Spleen (tissue), 13 donors: ENCODE results near the gene SLC38A6. TPM values are rescaled to one million over a fixed set of nuclear protein-coding genes. Genes with fewer than 3 reads are reported as not detected.
A peak's percentile ranks its signal among the peaks of the same experiment; 100 is the strongest.

ENCODE experiments used
- DNase-seq: peaks from one replicate; pipeline ENCODE4 v3.0.0-alpha.2; 2020
- H3K27ac ChIP-seq, 8 donors: fragments of 200-600 bp; sonication (generic) in 7 of 8; 1 replicate in 4 of 8; 2 replicates in 4 of 8; pipeline versions ENCODE4 v1.5.0 to v1.8.0; 2016 to 2021; ENCODE audit warnings: inconsistent platforms in 4 of 8, mild to moderate bottlenecking in 4 of 8, moderate library complexity in 1 of 8
- H3K27me3 ChIP-seq, 7 donors: fragments of 200-600 bp; sonication (generic) in 6 of 7; replicated peaks in 1 of 7; 1 replicate in 4 of 7; 2 replicates in 3 of 7; pipeline versions ENCODE4 v1.5.0 to v1.8.0; 2016 to 2021; ENCODE audit warnings: inconsistent platforms in 3 of 7, mild to moderate bottlenecking in 1 of 7
- H3K36me3 ChIP-seq, 6 donors: fragments of 200-600 bp; sonication (generic) in 5 of 6; 1 replicate in 4 of 6; 2 replicates in 2 of 6; pipeline versions ENCODE4 v1.5.0 to v1.8.0; 2016 to 2021; ENCODE audit warnings: inconsistent platforms in 2 of 6
- H3K4me1 ChIP-seq, 6 donors: fragments of 200-600 bp; sonication (generic) in 5 of 6; 1 replicate in 3 of 6; 2 replicates in 3 of 6; pipeline versions ENCODE4 v1.5.0 to v1.8.0; 2016 to 2021; ENCODE audit warnings: inconsistent platforms in 3 of 6
- H3K4me3 ChIP-seq, 8 donors: fragments of 200-600 bp; sonication (generic) in 7 of 8; 1 replicate in 4 of 8; 2 replicates in 4 of 8; pipeline versions ENCODE4 v1.5.0 to v1.8.0; 2016 to 2021; ENCODE audit warnings: inconsistent platforms in 4 of 8, mild to moderate bottlenecking in 4 of 8, moderate library complexity in 2 of 8
- H3K9me3 ChIP-seq, 8 donors: fragments of 200-600 bp; sonication (generic) in 7 of 8; 1 replicate in 4 of 8; 2 replicates in 4 of 8; pipeline versions ENCODE4 v1.5.0 to v1.8.0; 2016 to 2021; ENCODE audit warnings: inconsistent platforms in 4 of 8
- CTCF ChIP-seq, 11 experiments: fragments of 200-600 bp in 7 of 11; fragments of 450-650 bp in 4 of 11; sonication (generic) in 4 of 11; IDR thresholded peaks in 8 of 11; conservative IDR thresholded peaks in 3 of 11; 1 replicate in 7 of 11; 2 replicates in 4 of 11; pipeline versions ENCODE4 v1.4.0 to v1.8.0; 2016 to 2021; ENCODE audit warnings: antibody characterized with exemption in 11 of 11, inconsistent platforms in 4 of 11, mild to moderate bottlenecking in 1 of 11
- POLR2A ChIP-seq, 3 donors: fragments of 450-650 bp; IDR thresholded peaks; one replicate each; pipeline ENCODE4 v1.5.1; 2017; ENCODE audit warnings: antibody characterized with exemption in 3 of 3, mild to moderate bottlenecking in 1 of 3
- POLR2AphosphoS5 ChIP-seq, 3 donors: sonication (generic); formaldehyde crosslinking; IDR thresholded peaks; one replicate each; pipeline ENCODE4 v1.5.1; 2017; ENCODE audit warnings: antibody characterized with exemption in 3 of 3
- WGBS, 5 donors: extraction: QIAGEN DNeasy Blood & Tissue Kit in 3 of 5; methylation state at CpG; one replicate each; pipeline versions ENCODE4 v1.1.5 to v1.1.7; 2013 to 2018; 5-methylcytosine and 5-hydroxymethylcytosine counted together
- intact Hi-C: fragments of 100-400 bp; cut with DNase I; formaldehyde crosslinking; loops from one replicate; pipeline ENCODE4 v1.15.0; 2023; ENCODE audit warnings: low total_unique reads
- long read RNA-seq, 2 donors: transcript quantifications; one replicate each; lab custom pipeline, GENCODE V29; 2026
- polyA plus RNA-seq, 3 donors: library from polyadenylated mRNA; stranded (reverse); fragments of 200-250 nt; gene quantifications; one replicate each; pipeline ENCODE4 v1.2.1, GENCODE V29; 2013
- total RNA-seq, 7 donors: library from RNA; depleted of rRNA in 3 of 7; stranded (reverse); fragments of >200 nt in 3 of 7; fragmentation: NEBNext Ultra II Directional in 4 of 7; extraction: Animal tissue kit (Norgen Biotek cat#: 25700) in 4 of 7; gene quantifications; one replicate each; pipeline versions ENCODE4 v1.1.0 to v1.2.1, GENCODE V29; 2016 to 2021
- donor health status: healthy with polysubstance abuse.
- donor health status: DM: no; HTN: no; CAD: no; lungs with moderate emphysema.
- donor health status: DM: no; HTN: no; CAD: no.
- donor health status: Bipolar disorder and iron deficiency.
- donor health status: healthy.
- donor health status: DM: no; HTN: no; CAD: no.
- donor health status: DM: yes; HTN: yes; CAD: no.

Gene SLC38A6
- total RNA-seq (10 to 100 TPM; 14.0 to 34.2 (median 18.5) TPM), polyA plus RNA-seq (10 to 100 TPM in 2 of 3 donors, 1 to 10 TPM in 1; 9.5 to 14.0 (median 10.9) TPM)
- long read RNA-seq, donor 1, partial matches to known transcripts, result 0 of 1 reads
- long read RNA-seq, donor 1, other reads (novel, unspliced or antisense), result 0 of 1 reads
- long read RNA-seq, donor 2, partial matches to known transcripts, result 0 of 1 reads
- long read RNA-seq, donor 2, other reads (novel, unspliced or antisense), result 0 of 1 reads

- Histone ChIP-seq H3K4me1 (peaks cover 15 to 80% (median 44%) of the 10 kb centered on the region in 6 donors), H3K36me3 (peaks cover 0 to 22% (median 5%) of the 10 kb centered on the region in 6 donors), H3K4me3 (peak within 1 kb of the TSS; percentile 65 to 94 (median 83)), H3K9me3 (no peaks in the 10 kb centered on the region), H3K27me3 (no peaks in the 10 kb centered on the region), H3K27ac (peak within 1 kb of the TSS; percentile 76 to 91 (median 88))
- DNase-seq, result peak; percentile 95
- TF ChIP-seq POLR2AphosphoS5 (IDR thresholded peaks at IDR 0.05) (peak; percentile 89 to 92 (median 91)), POLR2A (IDR thresholded peaks at IDR 0.05) (no peak), CTCF (IDR thresholded peaks at IDR 0.05 in 8 of 11, conservative IDR thresholded peaks at IDR 0.05 in 3 of 11) (no peak)
- intact Hi-C loops, result no loop called here
- 0 to 2% (median 1%) methylated on average over 23 to 59 of the region's 59 CpGs for WGBS, 5 donors
These were observed at the start of gene SLC38A6, which contains the start of gene TRMT5 for GRCh38 chr14:60980811-60981632. SLC38A6 (plus strand) TSS chr14:60981245; CDS start chr14:60981278, 33 bp downstream. TRMT5 (minus strand) TSS chr14:60981079; CDS start chr14:60980973, 106 bp downstream.

- Histone ChIP-seq H3K4me1 (no peaks in the 10 kb centered on the region), H3K27me3 (no peaks in the 10 kb centered on the region), H3K27ac (no peak overlapping the region), H3K36me3 (no peaks in the 10 kb centered on the region), H3K4me3 (no peak overlapping the region), H3K9me3 (peaks cover 0 to 3% (median 0%) of the 10 kb centered on the region in 8 donors)
- no peak for DNase-seq
- intact Hi-C loops, result no loop called here
- TF ChIP-seq POLR2AphosphoS5 (IDR thresholded peaks at IDR 0.05) (no peak), CTCF (IDR thresholded peaks at IDR 0.05 in 8 of 11, conservative IDR thresholded peaks at IDR 0.05 in 3 of 11) (no peak), POLR2A (IDR thresholded peaks at IDR 0.05) (no peak)
- 91 to 97% (median 94%) methylated on average over 8 of the region's 8 CpGs for WGBS, 5 donors
These were observed 47.0 kb upstream of the SLC38A6 start for GRCh38 chr14:60933920-60934655.

- Histone ChIP-seq H3K4me1 (no peaks in the 10 kb centered on the region), H3K9me3 (peaks cover 0 to 3% (median 0%) of the 10 kb centered on the region in 8 donors), H3K36me3 (no peaks in the 10 kb centered on the region), H3K27me3 (no peaks in the 10 kb centered on the region), H3K4me3 (no peak overlapping the region), H3K27ac (no peak overlapping the region)
- DNase-seq, result no peak
- TF ChIP-seq CTCF (IDR thresholded peaks at IDR 0.05 in 8 of 11, conservative IDR thresholded peaks at IDR 0.05 in 3 of 11), result no peak
- TF ChIP-seq POLR2AphosphoS5 (IDR thresholded peaks at IDR 0.05), result no peak
- TF ChIP-seq POLR2A (IDR thresholded peaks at IDR 0.05), result no peak
- intact Hi-C loops, result no loop called here
These were observed 45.7 kb upstream of the SLC38A6 start for GRCh38 chr14:60935319-60935718.
